ENCODE results near the gene SNAPC3. TPM values are rescaled to one million over a fixed set of nuclear protein-coding genes. Genes with fewer than 3 reads are reported as not detected.

The SNAPC3 gene
- total RNA-seq, 1 experiment from 2014 or later, result 28.0 TPM

DNA sequence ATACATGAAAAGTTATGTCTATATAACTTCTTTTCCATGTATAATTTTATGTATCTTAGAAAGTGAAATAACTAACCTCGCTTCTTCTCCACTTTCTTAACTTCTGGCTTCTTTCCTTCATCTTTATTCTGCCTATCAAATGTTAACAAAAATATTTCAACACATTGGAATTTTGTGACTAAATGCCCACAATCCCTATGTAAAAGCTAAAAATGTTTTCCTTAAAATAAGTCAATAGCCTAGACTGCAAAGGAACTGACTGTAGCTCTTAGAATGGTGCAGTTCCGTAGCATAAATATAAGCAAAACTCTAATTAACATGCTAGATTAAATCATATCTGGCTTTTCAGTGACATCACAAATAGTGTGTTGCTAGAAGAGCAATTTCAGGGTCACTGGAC lies 47.2 kb downstream of the SNAPC3 start:
- Mint-ChIP-seq H3K27ac (peak overlapping the region in 1 of 3 experiments; percentile 50; a peak in 1 of 7 replicates), H3K4me3 (no peak overlapping the region), H3K36me3 (ENCODE audit: insufficient read depth in 1 of 3, low read depth in 3 of 3) (peaks cover 39 to 89% (median 82%) of the 10 kb centered on the region in 3 experiments), H3K9me3 (no peaks in the 10 kb centered on the region), H3K27me3 (ENCODE audit: low read depth) (no peaks in the 10 kb centered on the region), H3K4me1 (no peaks in the 10 kb centered on the region)
- no peak overlapping the region for H3K23ac ChIP-seq (ENCODE audit: insufficient read length, low read depth, low read length)
- no peak overlapping the region for H2AK5ac ChIP-seq (ENCODE audit: insufficient read length, low read length)
- H3K27me3 ChIP-seq (ENCODE audit: insufficient read depth, low read length), result no peaks in the 10 kb centered on the region
- H3K79me2 ChIP-seq (ENCODE audit: insufficient read depth, low read length), result no peaks in the 10 kb centered on the region
- no peak overlapping the region for H2BK20ac ChIP-seq (ENCODE audit: low read depth, low read length, poor library complexity, severe bottlenecking)
- H3K18ac ChIP-seq (ENCODE audit: insufficient read length, low read depth, low read length), result no peak overlapping the region
- H4K5ac ChIP-seq (ENCODE audit: insufficient read length, low read depth, low read length), result no peak overlapping the region
- no peak for TF ChIP-seq CTCF (conservative IDR thresholded peaks at IDR 0.05)
- no peak overlapping the region for H2AFZ ChIP-seq (ENCODE audit: low read length)
- no peak overlapping the region for H3K9ac ChIP-seq (ENCODE audit: extremely low read depth, insufficient read length, low read length)
- H3K4me2 ChIP-seq (ENCODE audit: insufficient read depth, insufficient read length, low read length), result no peak overlapping the region
- no peak overlapping the region for H3K4ac ChIP-seq (ENCODE audit: low read depth, low read length)
- no peak overlapping the region for H2BK5ac ChIP-seq (ENCODE audit: insufficient read length, low read length)
- no peaks in the 10 kb centered on the region for H3K4me1 ChIP-seq (ENCODE audit: insufficient read depth, low read length)
- H2BK12ac ChIP-seq (ENCODE audit: insufficient read length, low read depth, low read length), result no peak overlapping the region
- WGBS (ENCODE audit: extremely low coverage, insufficient read length, low lambda C conversion rate), result no CpG with 5 or more reads among the region's 2 CpGs
- H2BK120ac ChIP-seq (ENCODE audit: low read depth, low read length, poor library complexity, severe bottlenecking), result no peak overlapping the region
- no peak overlapping the region for H3T11ph ChIP-seq (ENCODE audit: low read length)
- no peaks in the 10 kb centered on the region for H3K79me1 ChIP-seq (ENCODE audit: insufficient read depth, low read depth, low read length, poor library complexity, severe bottlenecking)
- H3K14ac ChIP-seq (ENCODE audit: insufficient read depth, low read length), result no peak overlapping the region
- H3K23me2 ChIP-seq (ENCODE audit: insufficient read length, low read depth, low read length, poor library complexity, severe bottlenecking), result no peaks in the 10 kb centered on the region
- no peak overlapping the region for H2BK15ac ChIP-seq (ENCODE audit: low read depth, low read length)
- no peak overlapping the region for H3K27ac ChIP-seq (ENCODE audit: insufficient read length, low read depth, low read length)
- H3K56ac ChIP-seq (ENCODE audit: insufficient read length, low read depth, low read length), result no peak overlapping the region
- no peak overlapping the region for H4K91ac ChIP-seq (ENCODE audit: insufficient read length, low read depth, low read length)
- DNase-seq, result no peak
- H3K9me3 ChIP-seq (ENCODE audit: control insufficient read depth, low read depth, low read length), result no peaks in the 10 kb centered on the region
- H4K8ac ChIP-seq (replicated peaks; ENCODE audit: insufficient read length, low read depth, low read length), result no peak overlapping the region
- no peaks in the 10 kb centered on the region for H4K20me1 ChIP-seq (ENCODE audit: control insufficient read depth, insufficient read depth, insufficient read length)

Measured in H9 (cell line).